Activated CD8-positive, alpha-beta memory T cell treated with anti-CD3 and anti-CD28 coated beads for 1 hour (primary cell): ENCODE results near the gene POLN.

ENCODE experiments used
- DNase-seq, 2 donors: peaks; one replicate each; pipeline ENCODE4 v3.0.0-alpha.2; 2020; ENCODE audit warnings: low read depth in 1 of 2; ENCODE audit errors: extremely low read depth in 1 of 2

The POLN gene

DNA sequence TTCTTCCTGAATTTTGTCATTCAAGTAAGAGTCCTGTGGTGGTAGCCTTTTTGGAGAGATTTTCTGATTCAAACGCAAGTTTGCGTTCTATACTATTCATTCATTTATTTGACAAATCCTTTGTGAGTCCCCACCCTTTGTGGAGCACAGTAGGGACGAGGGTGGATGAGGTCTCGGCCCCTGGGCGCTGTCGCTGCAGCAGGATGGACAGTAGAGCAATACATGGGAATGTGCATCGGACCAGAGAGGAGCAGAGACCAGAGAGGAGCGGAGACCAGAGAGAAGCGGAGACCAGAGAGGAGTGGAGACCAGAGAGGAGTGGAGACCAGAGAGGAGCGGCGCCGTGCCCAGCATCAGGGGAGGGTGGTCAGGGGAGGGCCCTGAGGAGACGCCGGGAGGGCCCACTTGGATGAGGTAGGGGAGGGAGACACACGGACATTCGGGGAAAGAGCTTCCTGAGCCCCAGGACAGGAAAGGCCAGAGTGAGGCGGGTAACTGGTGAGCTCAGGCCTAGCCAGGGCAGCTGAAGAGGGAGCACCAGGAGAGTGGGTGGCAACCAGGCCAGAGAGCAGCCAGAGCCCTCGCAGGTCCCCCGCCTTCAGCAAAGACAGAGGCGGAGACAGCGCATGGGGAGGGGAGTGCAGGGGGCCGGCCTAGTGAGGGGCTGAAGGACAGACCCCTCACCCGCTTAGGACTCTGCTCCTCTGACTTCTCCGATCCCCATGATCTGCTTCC lies 115.4 kb downstream of the POLN start:
- DNase-seq = no peak

GRCh38 chr4:2125831-2126230 lies 116.1 kb downstream of the POLN start:
- no peak for DNase-seq

DNA sequence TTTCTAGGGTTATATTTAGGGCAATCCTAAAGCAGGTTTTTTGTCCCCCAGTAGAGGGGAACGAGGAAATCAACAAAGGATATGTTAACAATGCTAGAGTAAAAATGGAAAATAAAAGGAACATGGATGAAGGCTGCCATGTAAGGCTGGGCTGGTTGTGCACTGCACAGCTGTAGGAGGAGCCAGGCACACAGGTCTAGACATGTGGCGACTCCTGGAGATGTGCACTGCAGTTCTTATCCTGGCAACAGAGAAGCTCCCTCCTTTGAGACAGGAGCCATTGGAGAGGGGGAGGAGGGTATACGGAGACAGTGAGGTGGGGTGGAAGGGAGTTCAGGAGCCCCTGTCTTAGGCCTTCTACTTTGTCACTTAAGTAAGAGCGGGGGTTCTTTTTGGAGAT lies 116.9 kb downstream of the POLN start:
- DNase-seq = no peak

DNA sequence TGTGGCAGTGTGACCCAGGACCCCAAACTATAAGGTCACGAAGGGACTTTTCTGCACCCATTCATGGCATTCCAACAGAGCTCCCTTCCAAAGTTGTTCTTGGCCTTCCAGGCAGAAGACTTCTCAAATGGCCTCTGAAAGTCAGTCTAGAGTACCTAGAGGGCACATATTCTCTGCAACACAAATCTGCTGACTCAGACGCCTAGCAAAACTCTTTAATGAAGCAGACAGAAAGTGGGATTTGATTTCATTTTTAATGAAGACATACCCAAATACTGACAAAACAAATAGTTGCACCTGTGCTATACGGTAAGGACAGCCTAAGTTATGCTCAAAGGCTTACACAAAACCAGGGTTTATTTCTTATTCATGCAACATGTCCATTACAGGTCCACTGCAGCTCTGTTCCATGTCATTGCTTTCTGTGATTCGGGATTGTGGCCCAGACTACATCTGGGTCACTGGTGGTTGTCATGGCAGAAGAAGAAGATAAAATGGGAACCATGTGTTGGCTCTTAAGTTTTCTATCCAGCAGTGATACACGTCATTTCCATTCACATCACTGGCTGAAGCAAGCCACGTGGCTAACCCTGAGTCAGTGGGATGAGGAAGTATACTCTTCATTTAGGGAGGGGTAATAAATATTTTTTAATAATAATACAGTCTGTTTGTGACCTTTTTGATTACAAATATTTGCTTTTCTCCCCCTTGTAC lies 125.1 kb downstream of the POLN start:
- no peak for DNase-seq

- DNase-seq = no peak
Observed at GRCh38 chr4:2105559-2105958, 136.4 kb downstream of the POLN start.

GRCh38 chr4:2104556-2105345 lies 137.2 kb downstream of the POLN start:
- no peak for DNase-seq

DNA sequence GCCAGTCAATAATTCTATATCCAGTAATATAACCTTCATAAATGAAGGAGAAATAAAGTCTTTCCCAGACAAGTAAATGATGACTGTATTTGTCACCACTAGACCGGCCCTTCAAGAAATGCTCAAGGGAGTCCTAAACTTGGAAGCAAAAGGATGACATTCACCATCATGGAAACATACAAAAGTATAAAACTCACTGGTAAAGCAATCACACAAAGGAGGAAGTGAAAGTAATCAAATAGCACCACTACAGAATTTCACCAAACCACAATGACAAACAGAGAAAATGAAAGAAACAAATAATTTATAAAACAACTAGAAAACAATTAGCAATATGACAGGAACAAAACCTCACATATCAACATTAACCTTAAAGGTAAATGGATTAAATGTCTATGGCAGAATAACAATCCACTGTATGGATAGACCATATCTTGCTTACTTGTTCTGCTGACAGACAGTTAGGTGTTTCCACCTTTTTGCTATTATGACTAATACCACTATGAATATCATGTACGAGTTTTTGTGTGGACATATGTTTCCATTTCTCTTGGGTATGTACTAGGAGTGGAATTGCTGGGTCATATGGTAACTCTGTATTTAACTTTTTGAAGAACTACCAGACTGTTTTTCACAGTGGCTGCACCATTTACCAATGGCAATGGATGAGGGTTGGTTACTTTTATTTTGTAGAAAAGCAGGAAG lies 137.9 kb downstream of the POLN start:
- no peak for DNase-seq

GRCh38 chr4:2103127-2103842 lies 138.6 kb downstream of the POLN start:
- DNase-seq = no peak

- no peak for DNase-seq
Observed at GRCh38 chr4:2102045-2102883, 139.7 kb downstream of the POLN start.

- no peak for DNase-seq
Observed at GRCh38 chr4:2101346-2102044, 140.4 kb downstream of the POLN start.

- no peak for DNase-seq
Observed at GRCh38 chr4:2096073-2096609, 145.8 kb downstream of the POLN start.

DNA sequence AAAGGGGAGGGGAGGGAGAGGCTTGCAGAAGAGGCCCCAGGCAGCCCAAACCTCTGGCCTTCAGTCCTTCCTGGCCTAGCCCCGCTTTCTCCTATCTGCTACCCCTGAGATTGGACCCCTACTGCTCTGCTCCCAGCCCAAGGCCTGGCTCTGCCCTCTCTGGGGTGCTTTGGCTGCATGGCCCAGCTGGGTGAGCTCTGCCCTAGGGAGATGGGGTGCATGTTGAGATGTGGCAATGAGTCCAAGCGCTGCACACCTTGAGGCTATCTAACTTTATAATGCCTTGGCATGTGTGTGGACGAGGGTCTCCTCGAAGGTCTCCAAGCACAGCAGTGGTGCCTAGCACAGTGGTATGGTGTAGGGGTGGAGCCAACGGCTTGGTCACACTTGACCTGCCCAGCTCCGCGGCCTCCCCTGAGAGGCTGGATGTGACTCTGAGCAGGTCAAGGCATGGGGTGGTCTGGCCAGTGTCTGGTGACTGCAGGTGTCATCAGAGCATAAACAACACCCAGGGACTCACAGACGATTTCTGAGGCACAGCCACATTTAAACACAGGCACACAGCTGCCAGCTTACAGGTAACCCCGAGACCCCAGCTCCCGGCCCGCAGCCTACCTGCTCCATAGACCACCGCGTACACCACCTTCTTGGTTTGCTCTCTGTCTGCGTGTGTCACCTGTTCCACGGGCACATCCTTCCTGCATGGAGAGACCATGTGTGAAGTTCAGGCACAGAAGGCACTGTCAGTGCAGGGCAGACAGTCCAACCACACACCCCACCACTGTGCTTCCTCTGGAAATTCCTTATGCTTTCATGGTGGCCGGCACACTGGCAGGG lies 146.5 kb downstream of the POLN start:
- no peak for DNase-seq

DNA sequence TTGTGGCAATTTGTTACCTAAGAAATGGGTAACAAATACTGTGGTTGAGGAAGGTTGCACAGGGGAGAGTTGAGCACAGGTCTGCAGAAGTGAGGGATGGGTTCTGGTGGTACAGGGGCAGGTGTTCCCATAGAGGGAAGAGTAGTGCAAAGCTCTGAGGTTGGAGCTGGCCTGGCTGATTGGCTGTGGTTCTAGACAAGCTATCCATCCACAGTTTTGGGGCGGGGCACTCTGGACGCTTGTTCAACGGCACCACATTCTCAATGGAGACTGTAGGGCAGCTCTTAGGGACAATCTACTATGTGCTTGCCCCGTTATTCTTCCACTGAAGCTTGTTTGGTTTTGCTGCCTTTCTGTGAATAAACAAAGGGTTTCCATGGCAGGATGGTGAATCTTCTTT lies 147.4 kb downstream of the POLN start:
- no peak for DNase-seq

GRCh38 chr4:2093265-2093664 lies 148.7 kb downstream of the POLN start:
- no peak for DNase-seq

DNA sequence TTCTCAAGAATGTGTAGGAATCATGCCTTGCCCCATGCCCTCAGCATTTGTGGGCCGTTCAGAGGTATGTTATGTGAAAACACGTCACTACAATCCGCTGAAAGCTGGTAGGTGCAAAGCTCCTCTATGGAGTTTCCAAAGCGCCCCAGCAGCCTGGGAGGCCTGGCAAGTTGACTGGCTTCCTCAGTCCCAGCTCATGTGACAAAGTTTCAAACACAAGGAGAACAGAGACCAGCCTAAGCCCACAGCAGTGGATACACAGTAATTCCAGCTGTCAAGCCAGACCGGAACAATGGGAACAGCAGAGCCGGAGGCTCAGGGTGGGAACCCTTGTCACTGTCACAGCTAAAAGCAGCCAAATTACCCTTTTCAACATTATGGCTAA lies 149.3 kb downstream of the POLN start:
- DNase-seq = no peak

DNA sequence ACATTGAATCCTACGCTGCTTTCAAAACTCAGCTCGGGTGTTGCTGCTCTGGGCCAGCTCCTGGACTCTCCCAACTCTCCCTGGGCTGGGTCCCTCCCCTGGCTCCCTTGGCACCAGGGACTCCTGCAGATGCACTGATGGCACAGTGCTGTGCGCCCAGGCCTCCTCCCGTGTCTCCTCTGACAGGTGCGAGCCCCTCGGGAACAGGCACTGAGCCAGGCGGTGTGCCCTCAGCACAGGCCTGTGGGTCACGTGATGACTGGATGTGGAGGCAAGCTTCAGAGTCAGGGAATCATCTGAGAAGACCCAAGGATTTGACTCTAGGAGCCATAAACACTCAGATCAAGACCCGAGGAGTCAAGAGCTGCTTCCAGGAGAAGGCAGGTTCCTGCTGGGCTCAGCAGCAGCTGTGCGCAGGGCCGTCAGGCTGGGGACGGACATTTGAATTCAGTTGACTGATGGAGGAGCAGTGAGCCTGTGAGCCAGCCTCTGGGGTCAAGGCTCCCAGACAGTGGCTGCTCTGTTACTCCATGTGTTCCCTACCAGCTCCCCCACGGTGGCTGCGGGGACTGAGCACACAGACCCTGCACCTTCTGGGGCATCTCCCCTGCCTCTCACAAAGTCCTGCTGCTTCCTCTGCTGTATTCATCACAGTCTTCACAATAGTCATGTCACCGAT lies 149.8 kb downstream of the POLN start:
- no peak for DNase-seq

DNA sequence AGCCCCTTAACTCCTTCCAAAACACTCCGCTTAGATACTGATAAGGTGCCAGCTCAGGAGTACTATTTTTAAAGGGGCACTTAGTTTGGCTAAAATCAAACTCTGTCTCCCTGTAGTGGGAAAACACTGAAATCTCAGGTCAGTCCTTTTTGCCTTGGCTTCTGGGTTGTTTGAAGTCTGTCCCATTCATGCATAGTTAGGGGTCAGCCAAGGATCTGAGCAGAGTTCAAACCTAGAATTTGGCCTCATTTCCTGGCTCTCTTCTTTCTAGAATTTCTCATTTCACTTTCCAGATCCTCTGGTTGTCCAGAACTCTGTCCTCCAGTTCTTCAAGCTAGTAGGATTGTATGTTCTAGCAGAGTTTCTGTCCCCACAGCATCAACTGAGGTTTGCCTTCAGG lies 151.3 kb downstream of the POLN start:
- no peak for DNase-seq
